ENCODE data around the gene ANKAR.

DNA sequence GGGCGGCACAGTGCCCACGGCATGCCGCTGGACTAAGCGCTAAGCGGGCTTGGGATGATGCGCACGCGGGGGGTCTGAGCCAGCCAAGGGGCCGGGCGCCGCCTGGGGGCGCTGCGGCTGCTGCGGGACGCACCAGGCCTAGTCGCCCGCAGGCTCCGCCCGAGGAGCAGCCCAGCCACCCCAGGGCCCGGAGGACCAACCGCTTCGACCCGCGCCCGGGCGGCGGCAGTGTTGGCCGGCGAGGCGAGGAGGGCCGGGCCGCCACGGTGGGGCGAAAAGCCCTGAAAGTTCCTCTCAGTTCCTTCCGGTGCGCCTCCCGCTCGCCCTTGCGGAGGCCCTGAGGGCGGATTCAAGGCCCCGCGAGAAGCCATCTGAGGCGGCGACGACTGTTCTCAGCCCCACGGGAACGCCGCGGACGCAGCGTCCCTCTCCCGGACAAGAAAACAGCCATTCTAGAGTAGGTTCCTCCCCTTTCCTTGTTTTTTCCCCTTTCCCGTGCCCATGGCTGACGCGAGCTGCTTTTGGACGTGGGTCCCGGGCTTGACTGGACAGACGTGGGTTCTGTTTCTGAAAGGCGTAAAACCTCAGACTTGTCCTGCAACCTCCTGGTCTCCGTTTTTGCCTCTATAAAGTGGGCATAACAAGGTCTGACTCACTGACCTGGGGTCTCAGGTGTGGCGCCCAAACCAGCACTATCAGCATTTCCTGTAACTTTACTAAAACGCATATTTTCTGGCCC is at the start of gene ANKAR:
- 0 out of 2 replicates have a peak, but pooled peaks have one; percentile 55 for TF ChIP-seq CHD2 (IDR thresholded peaks at IDR 0.05; ENCODE audit: low read length)
- TF ChIP-seq HDAC6 (IDR thresholded peaks at IDR 0.05; ENCODE audit: low read depth, low read length): peak; percentile 27
- TF ChIP-seq, protein P1, sequence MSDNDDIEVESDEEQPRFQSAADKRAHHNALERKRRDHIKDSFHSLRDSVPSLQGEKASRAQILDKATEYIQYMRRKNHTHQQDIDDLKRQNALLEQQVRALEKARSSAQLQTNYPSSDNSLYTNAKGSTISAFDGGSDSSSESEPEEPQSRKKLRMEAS (IDR thresholded peaks at IDR 0.05): peak; percentile 58
- TF ChIP-seq, protein P2, sequence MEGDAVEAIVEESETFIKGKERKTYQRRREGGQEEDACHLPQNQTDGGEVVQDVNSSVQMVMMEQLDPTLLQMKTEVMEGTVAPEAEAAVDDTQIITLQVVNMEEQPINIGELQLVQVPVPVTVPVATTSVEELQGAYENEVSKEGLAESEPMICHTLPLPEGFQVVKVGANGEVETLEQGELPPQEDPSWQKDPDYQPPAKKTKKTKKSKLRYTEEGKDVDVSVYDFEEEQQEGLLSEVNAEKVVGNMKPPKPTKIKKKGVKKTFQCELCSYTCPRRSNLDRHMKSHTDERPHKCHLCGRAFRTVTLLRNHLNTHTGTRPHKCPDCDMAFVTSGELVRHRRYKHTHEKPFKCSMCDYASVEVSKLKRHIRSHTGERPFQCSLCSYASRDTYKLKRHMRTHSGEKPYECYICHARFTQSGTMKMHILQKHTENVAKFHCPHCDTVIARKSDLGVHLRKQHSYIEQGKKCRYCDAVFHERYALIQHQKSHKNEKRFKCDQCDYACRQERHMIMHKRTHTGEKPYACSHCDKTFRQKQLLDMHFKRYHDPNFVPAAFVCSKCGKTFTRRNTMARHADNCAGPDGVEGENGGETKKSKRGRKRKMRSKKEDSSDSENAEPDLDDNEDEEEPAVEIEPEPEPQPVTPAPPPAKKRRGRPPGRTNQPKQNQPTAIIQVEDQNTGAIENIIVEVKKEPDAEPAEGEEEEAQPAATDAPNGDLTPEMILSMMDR (IDR thresholded peaks at IDR 0.05; ENCODE audit: control extremely low read depth in 1 of 3, insufficient read depth in 1 of 3, low read depth in 1 of 3, low read length in 3 of 3): peak; percentile 80 to 92 (median 89)
- TF ChIP-seq SIX5 (IDR thresholded peaks at IDR 0.05; ENCODE audit: low read depth, low read length): no peak
- TF ChIP-seq POLR2AphosphoS5 (IDR thresholded peaks at IDR 0.05; ENCODE audit: low read depth, low read length): peak; percentile 33
- TF ChIP-seq YY1 (IDR thresholded peaks at IDR 0.05; ENCODE audit: low read depth, low read length): 0 out of 2 replicates have a peak, but pooled peaks have one; percentile 14
- no peak; a peak in 1 of 3 replicates for TF ChIP-seq EP300 (IDR thresholded peaks at IDR 0.05; ENCODE audit: borderline replicate concordance in 1 of 2, low read depth in 2 of 2, low read length in 2 of 2)
- peak in 1 of 2 experiments; percentile 50; a peak in 1 of 4 replicates for TF ChIP-seq SIN3A (conservative IDR thresholded peaks at IDR 0.05 in 1 of 2, IDR thresholded peaks at IDR 0.05 in 1 of 2; ENCODE audit: low read depth in 1 of 2, low read length in 2 of 2)
- no peak for TF ChIP-seq CEBPB (IDR thresholded peaks at IDR 0.05; ENCODE audit: low read depth, low read length)
- no peak for TF ChIP-seq RNF2 (IDR thresholded peaks at IDR 0.05; ENCODE audit: borderline replicate concordance, low read depth, low read length, missing control alignments, poor library complexity, severe bottlenecking)
- TF ChIP-seq EZH2 (IDR thresholded peaks at IDR 0.05; ENCODE audit: low read depth, low read length, severe bottlenecking): no peak
